Esophagus (tissue), 2 donors: ENCODE results near the gene TARS3. TPM values are rescaled to one million over a fixed set of nuclear protein-coding genes. Genes with fewer than 3 reads are reported as not detected.

ENCODE experiments used
- H3K27ac ChIP-seq, 2 donors: one replicate each; pipeline ENCODE4 v1.5.1; 2013; ENCODE audit warnings: low read depth in 2 of 2, mild to moderate bottlenecking in 2 of 2, inconsistent platforms in 1 of 2, low read length in 1 of 2, moderate library complexity in 1 of 2
- H3K27me3 ChIP-seq, 2 donors: one replicate each; pipeline ENCODE4 v1.6.1; 2013; ENCODE audit warnings: low read length in 2 of 2, control low read depth in 1 of 2, mild to moderate bottlenecking in 1 of 2; ENCODE audit not compliant: insufficient read depth in 2 of 2, control insufficient read depth in 1 of 2
- H3K36me3 ChIP-seq, 2 donors: one replicate each; pipeline ENCODE4 v1.6.1; 2013; ENCODE audit warnings: low read length in 1 of 2; ENCODE audit not compliant: control insufficient read depth in 2 of 2, insufficient read depth in 2 of 2
- H3K4me1 ChIP-seq, 2 donors: one replicate each; pipeline ENCODE4 v1.6.1; 2013; ENCODE audit warnings: low read length in 1 of 2; ENCODE audit not compliant: control insufficient read depth in 2 of 2, insufficient read depth in 2 of 2
- H3K4me3 ChIP-seq, 2 donors: one replicate each; pipeline ENCODE4 v1.5.1; 2013; ENCODE audit warnings: low read length in 2 of 2, mild to moderate bottlenecking in 2 of 2, low read depth in 1 of 2, moderate library complexity in 1 of 2
- H3K9me3 ChIP-seq, 2 donors: one replicate each; pipeline ENCODE4 v1.6.1; 2013; ENCODE audit warnings: mild to moderate bottlenecking in 2 of 2, low read depth in 1 of 2, low read length in 1 of 2, moderate library complexity in 1 of 2; ENCODE audit not compliant: control insufficient read depth in 2 of 2, insufficient read depth in 1 of 2
- WGBS, 2 donors: extraction: QIAGEN DNeasy Blood & Tissue Kit; methylation state at CpG; one replicate each; pipeline ENCODE4 v1.1.7; 2013; 5-methylcytosine and 5-hydroxymethylcytosine counted together
- polyA plus RNA-seq, 2 donors: library from polyadenylated mRNA; stranded (reverse); fragments of 200-250 nt; gene quantifications; one replicate each; pipeline ENCODE4 v1.2.3, GENCODE V29; 2013
- donor health status: healthy with polysubstance abuse.
- donor health status: Bipolar disorder and iron deficiency.

Gene TARS3
- polyA plus RNA-seq, 2 donors = 3.2 to 4.2 TPM

GRCh38 chr15:101684877-101685276 is 39.4 kb downstream of the TARS3 start:
- Histone ChIP-seq H3K4me1 (no peaks in the 10 kb centered on the region), H3K9me3 (no peaks in the 10 kb centered on the region), H3K4me3 (no peak overlapping the region), H3K36me3 (peaks cover 6 to 8% of the 10 kb centered on the region in 2 donors), H3K27ac (no peak overlapping the region), H3K27me3 (no peaks in the 10 kb centered on the region)
- WGBS, 2 donors = 92 to 97% methylated on average over 3 of the region's 3 CpGs

- H3K4me3 ChIP-seq = no peak overlapping the region
- no peaks in the 10 kb centered on the region for H3K27me3 ChIP-seq
- 45 to 72% methylated on average over 1 of the region's 1 CpG for WGBS, 2 donors
- H3K4me1 ChIP-seq = no peaks in the 10 kb centered on the region
- no peak overlapping the region for H3K27ac ChIP-seq
- peaks cover 6 to 11% of the 10 kb centered on the region in 2 donors for H3K36me3 ChIP-seq
- no peaks in the 10 kb centered on the region for H3K9me3 ChIP-seq
These were observed 39.9 kb downstream of the TARS3 start for GRCh38 chr15:101684384-101684783.

GRCh38 chr15:101679806-101680205 is 44.5 kb downstream of the TARS3 start:
- Histone ChIP-seq H3K27ac (no peak overlapping the region), H3K4me1 (no peaks in the 10 kb centered on the region), H3K9me3 (no peaks in the 10 kb centered on the region), H3K4me3 (no peak overlapping the region), H3K36me3 (peaks cover 2 to 10% of the 10 kb centered on the region in 2 donors), H3K27me3 (no peaks in the 10 kb centered on the region)
- WGBS, 2 donors = 78 to 92% methylated on average over 2 of the region's 2 CpGs

- H3K9me3 ChIP-seq = no peaks in the 10 kb centered on the region
- H3K27ac ChIP-seq = no peak overlapping the region
- H3K27me3 ChIP-seq = no peaks in the 10 kb centered on the region
- no peak overlapping the region for H3K4me3 ChIP-seq
- 76 to 85% methylated on average over 4 of the region's 4 CpGs for WGBS, 2 donors
- no peaks in the 10 kb centered on the region for H3K4me1 ChIP-seq
- H3K36me3 ChIP-seq = peaks cover 0 to 10% of the 10 kb centered on the region in 2 donors
These were observed 47.3 kb downstream of the TARS3 start for GRCh38 chr15:101676921-101677329.

- Histone ChIP-seq H3K36me3 (peaks cover 0 to 5% of the 10 kb centered on the region in 2 donors), H3K27ac (no peak overlapping the region), H3K27me3 (no peaks in the 10 kb centered on the region), H3K4me3 (no peak overlapping the region), H3K9me3 (no peaks in the 10 kb centered on the region), H3K4me1 (no peaks in the 10 kb centered on the region)
- WGBS, 2 donors = 78 to 79% methylated on average over 16 of the region's 16 CpGs
These were observed 48.3 kb downstream of the TARS3 start for GRCh38 chr15:101675796-101676582.

GRCh38 chr15:101675015-101675414 is 49.3 kb downstream of the TARS3 start:
- Histone ChIP-seq H3K27ac (no peak overlapping the region), H3K9me3 (no peaks in the 10 kb centered on the region), H3K36me3 (peaks cover 2 to 5% of the 10 kb centered on the region in 2 donors), H3K27me3 (no peaks in the 10 kb centered on the region), H3K4me1 (no peaks in the 10 kb centered on the region), H3K4me3 (no peak overlapping the region)
- 79 to 85% methylated on average over 5 of the region's 5 CpGs for WGBS, 2 donors

GRCh38 chr15:101672298-101672697 is 52.0 kb downstream of the TARS3 start:
- H3K9me3 ChIP-seq = no peaks in the 10 kb centered on the region
- peaks cover 2 to 3% of the 10 kb centered on the region in 2 donors for H3K36me3 ChIP-seq
- 81 to 84% methylated on average over 9 of the region's 9 CpGs for WGBS, 2 donors

GRCh38 chr15:101669744-101670143 is 54.5 kb downstream of the TARS3 start:
- no peak overlapping the region for H3K27ac ChIP-seq
- peaks cover 2 to 3% of the 10 kb centered on the region in 2 donors for H3K36me3 ChIP-seq
- WGBS, 2 donors = 89 to 94% methylated on average over 3 of the region's 3 CpGs
- no peaks in the 10 kb centered on the region for H3K27me3 ChIP-seq
- no peak overlapping the region for H3K4me3 ChIP-seq
- no peaks in the 10 kb centered on the region for H3K9me3 ChIP-seq
- H3K4me1 ChIP-seq = no peaks in the 10 kb centered on the region

More at GRCh38 chr15:101672298-101672697, 52.0 kb downstream of the TARS3 start:
- Histone ChIP-seq H3K4me3 (no peak overlapping the region), H3K27me3 (no peaks in the 10 kb centered on the region), H3K27ac (no peak overlapping the region), H3K4me1 (no peaks in the 10 kb centered on the region)

- WGBS, 2 donors = 95 to 96% methylated on average over 1 of the region's 1 CpG
- Histone ChIP-seq H3K36me3 (peaks cover 2 to 3% of the 10 kb centered on the region in 2 donors), H3K4me1 (no peaks in the 10 kb centered on the region), H3K9me3 (no peaks in the 10 kb centered on the region), H3K4me3 (no peak overlapping the region), H3K27ac (no peak overlapping the region), H3K27me3 (no peaks in the 10 kb centered on the region)
These were observed 56.4 kb downstream of the TARS3 start for GRCh38 chr15:101667881-101668280.
